ENCODE data around the gene SETD3.
A peak's percentile ranks its signal among the peaks of the same experiment; 100 is the strongest.

The SETD3 gene

DNA sequence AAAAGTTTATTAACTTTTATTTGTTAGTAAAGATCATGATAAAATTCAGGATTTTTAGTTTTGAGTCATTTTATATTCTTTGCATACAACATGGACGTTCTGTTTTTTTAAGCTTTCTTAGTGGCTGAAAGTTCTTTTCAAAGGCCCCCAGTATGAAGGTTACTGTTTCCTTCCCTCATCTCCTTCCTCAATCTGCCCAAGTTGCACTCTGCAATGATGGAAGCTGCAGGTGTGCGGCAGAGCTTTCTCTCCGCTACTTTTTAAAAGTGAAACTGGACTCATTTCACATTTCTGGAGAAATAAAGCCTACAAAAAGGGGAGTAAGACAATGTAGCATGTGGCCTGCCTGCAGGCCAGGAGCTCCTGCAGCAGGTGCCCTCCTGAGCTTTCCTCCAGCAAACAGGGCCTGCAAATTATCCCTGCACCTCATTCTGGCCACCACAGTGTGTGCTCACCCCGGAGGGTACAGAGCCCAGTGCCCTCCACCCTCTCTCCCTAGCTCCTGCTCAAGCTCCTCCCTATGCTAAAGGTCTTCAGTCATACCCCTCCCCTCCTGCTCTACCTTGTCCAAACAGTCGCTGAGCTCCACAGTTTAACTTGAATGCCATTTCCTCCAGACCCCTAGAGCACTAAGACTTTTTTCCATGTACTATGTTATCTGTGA, 78.9 kb downstream of the SETD3 start:
- CTCF ChIA-PET, result interaction anchor here (2.7 to 6.5 kb wide), 4 partner anchors 10 to 15 kb away, joined by 9 to 83 read pairs (median 27); no protein-coding TSS in a partner anchor
- TF ChIP-seq, protein P1, sequence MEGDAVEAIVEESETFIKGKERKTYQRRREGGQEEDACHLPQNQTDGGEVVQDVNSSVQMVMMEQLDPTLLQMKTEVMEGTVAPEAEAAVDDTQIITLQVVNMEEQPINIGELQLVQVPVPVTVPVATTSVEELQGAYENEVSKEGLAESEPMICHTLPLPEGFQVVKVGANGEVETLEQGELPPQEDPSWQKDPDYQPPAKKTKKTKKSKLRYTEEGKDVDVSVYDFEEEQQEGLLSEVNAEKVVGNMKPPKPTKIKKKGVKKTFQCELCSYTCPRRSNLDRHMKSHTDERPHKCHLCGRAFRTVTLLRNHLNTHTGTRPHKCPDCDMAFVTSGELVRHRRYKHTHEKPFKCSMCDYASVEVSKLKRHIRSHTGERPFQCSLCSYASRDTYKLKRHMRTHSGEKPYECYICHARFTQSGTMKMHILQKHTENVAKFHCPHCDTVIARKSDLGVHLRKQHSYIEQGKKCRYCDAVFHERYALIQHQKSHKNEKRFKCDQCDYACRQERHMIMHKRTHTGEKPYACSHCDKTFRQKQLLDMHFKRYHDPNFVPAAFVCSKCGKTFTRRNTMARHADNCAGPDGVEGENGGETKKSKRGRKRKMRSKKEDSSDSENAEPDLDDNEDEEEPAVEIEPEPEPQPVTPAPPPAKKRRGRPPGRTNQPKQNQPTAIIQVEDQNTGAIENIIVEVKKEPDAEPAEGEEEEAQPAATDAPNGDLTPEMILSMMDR (IDR thresholded peaks at IDR 0.05; ENCODE audit: control extremely low read depth, extremely low read depth, low read depth, missing control alignments), result no peak

GRCh38 chr14:99401211-99401610, 79.4 kb downstream of the SETD3 start:
- DNase-seq (ENCODE audit: extremely low spot score), result no peak
- ChIA-PET CTCF (interaction anchor here (2.7 to 6.5 kb wide), 4 partner anchors 10 to 16 kb away, joined by 9 to 83 read pairs (median 27); no protein-coding TSS in a partner anchor), POLR2A (no interaction called here)
- TF ChIP-seq, protein P1 (IDR thresholded peaks at IDR 0.05; ENCODE audit: control extremely low read depth, extremely low read depth, low read depth, missing control alignments), result no peak

More for the DNA sequence above, 78.9 kb downstream of the SETD3 start:
- POLR2A ChIA-PET, result no interaction called here
- DNase-seq (ENCODE audit: extremely low spot score), result no peak

- DNase-seq (ENCODE audit: extremely low spot score), result no peak
- POLR2A ChIA-PET, result no interaction called here
- TF ChIP-seq, protein P1 (IDR thresholded peaks at IDR 0.05; ENCODE audit: control extremely low read depth, extremely low read depth, low read depth, missing control alignments), result no peak
- CTCF ChIA-PET, result interaction anchor here (1.5 to 12.0 kb wide), 2 partner anchors 8 to 15 kb away, joined by 10 to 285 read pairs; no protein-coding TSS in a partner anchor
Observed at GRCh38 chr14:99397698-99398097, 83.0 kb downstream of the SETD3 start.

- POLR2A ChIA-PET, result no interaction called here
- DNase-seq (ENCODE audit: extremely low spot score), result no peak
- CTCF ChIA-PET, result interaction anchor here (1.2 to 12.0 kb wide), 3 partner anchors 10 to 76 kb away, joined by 3 to 285 read pairs (median 4); no protein-coding TSS in a partner anchor
- TF ChIP-seq, protein P1 (IDR thresholded peaks at IDR 0.05; ENCODE audit: control extremely low read depth, extremely low read depth, low read depth, missing control alignments), result no peak
Observed at GRCh38 chr14:99395909-99396530, 84.6 kb downstream of the SETD3 start.

GRCh38 chr14:99394602-99395156, 86.0 kb downstream of the SETD3 start:
- DNase-seq (ENCODE audit: extremely low spot score), result no peak
- POLR2A ChIA-PET, result no interaction called here
- CTCF ChIA-PET, result interaction anchor here (0.9 to 12.0 kb wide), 4 partner anchors 9 to 18 kb away, joined by 3 to 285 read pairs (median 14); no protein-coding TSS in a partner anchor
- TF ChIP-seq, protein P1 (IDR thresholded peaks at IDR 0.05; ENCODE audit: control extremely low read depth, extremely low read depth, low read depth, missing control alignments), result no peak

DNA sequence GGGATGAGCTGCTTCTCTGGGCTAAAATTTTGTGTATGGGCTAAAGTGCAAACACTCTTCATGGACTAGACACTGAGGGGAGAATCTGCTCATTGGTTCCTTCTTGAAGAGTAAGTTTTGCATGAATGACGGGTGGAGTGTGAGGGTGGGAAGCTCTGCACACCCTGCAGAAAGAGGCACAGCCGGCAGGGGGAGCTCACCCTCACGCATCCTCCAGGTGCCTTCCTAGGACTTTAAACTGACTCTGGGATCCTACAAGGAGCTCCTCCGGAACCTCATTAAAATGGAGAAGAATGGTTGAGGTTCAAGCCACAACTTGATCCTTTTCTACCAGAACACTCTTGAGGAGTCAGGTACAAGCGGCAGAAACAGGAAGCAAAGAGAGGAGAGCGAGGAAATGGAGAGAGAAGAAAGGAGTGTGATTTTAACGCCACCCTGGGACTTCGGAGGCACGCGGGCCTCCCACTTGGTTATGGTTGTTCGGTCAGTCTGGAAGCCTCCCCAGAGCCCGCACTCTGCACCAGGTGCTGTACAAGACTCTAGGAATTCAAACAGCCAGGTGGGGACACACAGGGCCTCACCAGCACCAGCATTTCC, 87.5 kb downstream of the SETD3 start:
- TF ChIP-seq, protein P1 (IDR thresholded peaks at IDR 0.05; ENCODE audit: control extremely low read depth, extremely low read depth, low read depth, missing control alignments), result peak; percentile 67
- peak; percentile 67 for DNase-seq (ENCODE audit: extremely low spot score)
- ChIA-PET POLR2A (no interaction called here), CTCF (interaction anchor here (0.7 to 12.0 kb wide), 17 partner anchors 8 to 493 kb away, joined by 3 to 285 read pairs (median 5); no protein-coding TSS in a partner anchor)

Measured in GM10248 (cell line).